Activated T-cell treated with anti-CD3 and anti-CD28 coated beads for 1 hour (primary cell): Measurements from ENCODE around the gene SH3TC1.

Source experiments
- DNase-seq: peaks from one replicate; pipeline ENCODE4 v3.0.0-alpha.2; 2020; ENCODE audit warnings: low read depth

The SH3TC1 gene

GRCh38 chr4:8230033-8230432, 30.9 kb downstream of the SH3TC1 start:
- no peak for DNase-seq

GRCh38 chr4:8230891-8231290, 31.8 kb downstream of the SH3TC1 start:
- DNase-seq, result no peak

- DNase-seq, result no peak
Measured at GRCh38 chr4:8231551-8232049, 32.5 kb downstream of the SH3TC1 start.

- DNase-seq, result no peak
Measured at GRCh38 chr4:8232748-8233147, 33.7 kb downstream of the SH3TC1 start.

- no peak for DNase-seq
Measured at GRCh38 chr4:8233672-8234484, 34.8 kb downstream of the SH3TC1 start.

- no peak for DNase-seq
Measured at GRCh38 chr4:8234715-8235114, 35.6 kb downstream of the SH3TC1 start.

GRCh38 chr4:8235224-8235623, 36.1 kb downstream of the SH3TC1 start:
- no peak for DNase-seq

- DNase-seq, result no peak
Measured at GRCh38 chr4:8235686-8236085, 36.6 kb downstream of the SH3TC1 start.

GRCh38 chr4:8236106-8236919, 37.2 kb downstream of the SH3TC1 start:
- DNase-seq, result no peak

GRCh38 chr4:8236920-8237195, 37.8 kb downstream of the SH3TC1 start:
- DNase-seq, result no peak

- DNase-seq, result no peak
Measured at GRCh38 chr4:8237256-8237989, 38.3 kb downstream of the SH3TC1 start.

GRCh38 chr4:8238036-8238511, 39.0 kb downstream of the SH3TC1 start:
- DNase-seq, result no peak

- no peak for DNase-seq
Measured at GRCh38 chr4:8238515-8239053, 39.5 kb downstream of the SH3TC1 start.

- DNase-seq, result no peak
Measured at GRCh38 chr4:8239226-8239625, 40.1 kb downstream of the SH3TC1 start.

GRCh38 chr4:8239661-8240060, 40.6 kb downstream of the SH3TC1 start:
- no peak for DNase-seq

GRCh38 chr4:8240211-8241041, 41.3 kb downstream of the SH3TC1 start:
- DNase-seq, result no peak

- DNase-seq, result no peak
Measured at GRCh38 chr4:8241211-8241779, 42.2 kb downstream of the SH3TC1 start.

GRCh38 chr4:8241895-8242696, 43.0 kb downstream of the SH3TC1 start:
- peak; percentile 82 for DNase-seq

GRCh38 chr4:8242782-8243560, 43.9 kb downstream of the SH3TC1 start:
- DNase-seq, result no peak
